Astrocyte (in vitro differentiated cells and primary cell): Measurements from ENCODE around the gene SRC. TPM values are rescaled to one million over a fixed set of nuclear protein-coding genes. Genes with fewer than 3 reads are reported as not detected.

ENCODE experiments used
- DNase-seq: peaks from one replicate; pipeline ENCODE4 v3.0.0-alpha.2; 2010; ENCODE audit warnings: low read depth
- FAIRE-seq: peaks from 2 replicates; lab custom pipeline; 2011; peaks lifted over from hg19 to GRCh38; lab: Jason Lieb, UNC
- H2AFZ ChIP-seq: 2 replicates; pipeline ENCODE4 v1.6.0; 2012; ENCODE audit warnings: low read depth, low read length, inconsistent platforms
- H3K27ac ChIP-seq: 2 replicates; pipeline ENCODE4 v1.5.1; 2011; ENCODE audit warnings: low read depth, low read length, inconsistent platforms
- H3K27me3 ChIP-seq: 2 replicates; pipeline ENCODE4 v1.6.0; 2011; ENCODE audit warnings: low read length, inconsistent platforms; ENCODE audit not compliant: insufficient read depth
- H3K36me3 ChIP-seq: 2 replicates; pipeline ENCODE4 v1.5.1; 2011; ENCODE audit warnings: low read length, inconsistent platforms; ENCODE audit not compliant: insufficient read depth
- H3K4me1 ChIP-seq: 2 replicates; pipeline ENCODE4 v1.5.1; 2011; ENCODE audit warnings: low read length, inconsistent platforms; ENCODE audit not compliant: insufficient read depth
- H3K4me2 ChIP-seq: 2 replicates; pipeline ENCODE4 v1.6.0; 2012; ENCODE audit warnings: low read length, inconsistent platforms
- H3K4me3 ChIP-seq: 2 replicates; pipeline ENCODE4 v1.5.1; 2011; ENCODE audit warnings: low read depth, mild to moderate bottlenecking, low read length, inconsistent platforms; ENCODE audit not compliant: insufficient read depth
- H3K79me2 ChIP-seq: 2 replicates; pipeline ENCODE4 v1.6.0; 2012; ENCODE audit warnings: mild to moderate bottlenecking, low read length, inconsistent platforms; ENCODE audit not compliant: insufficient read depth
- H3K9ac ChIP-seq: 2 replicates; pipeline ENCODE4 v1.6.0; 2012; ENCODE audit warnings: mild to moderate bottlenecking, low read length, inconsistent platforms
- H3K9me3 ChIP-seq: 2 replicates; pipeline ENCODE4 v1.5.1; 2012; ENCODE audit warnings: low read depth, mild to moderate bottlenecking, low read length, inconsistent platforms; ENCODE audit not compliant: insufficient read depth
- H4K20me1 ChIP-seq: 2 replicates; pipeline ENCODE4 v1.6.0; 2012; ENCODE audit warnings: low read length, inconsistent platforms; ENCODE audit not compliant: insufficient read depth
- H3K27ac Mint-ChIP-seq: one replicate; pipeline ENCODE4 v1.8.0; 2021; ENCODE audit warnings: mild to moderate bottlenecking, mixed read lengths; ENCODE audit not compliant: unreplicated experiment
- H3K27me3 Mint-ChIP-seq: one replicate; pipeline ENCODE4 v1.8.0; 2021; ENCODE audit warnings: low read depth, mixed read lengths; ENCODE audit not compliant: unreplicated experiment
- H3K36me3 Mint-ChIP-seq: one replicate; pipeline ENCODE4 v1.8.0; 2021; ENCODE audit warnings: low read depth, mixed read lengths; ENCODE audit not compliant: unreplicated experiment
- H3K4me1 Mint-ChIP-seq: one replicate; pipeline ENCODE4 v1.8.0; 2021; ENCODE audit warnings: low read depth, mixed read lengths; ENCODE audit not compliant: unreplicated experiment
- H3K4me3 Mint-ChIP-seq: one replicate; pipeline ENCODE4 v1.8.0; 2021; ENCODE audit warnings: mild to moderate bottlenecking, moderate library complexity, mixed read lengths; ENCODE audit not compliant: unreplicated experiment
- H3K9me3 Mint-ChIP-seq: one replicate; pipeline ENCODE4 v1.8.0; 2021; ENCODE audit warnings: mild to moderate bottlenecking, mixed read lengths; ENCODE audit not compliant: unreplicated experiment
- CTCF ChIP-seq: IDR thresholded peaks from 2 replicates; pipeline ENCODE4 v1.5.1; 2011; ENCODE audit warnings: low read depth, mild to moderate bottlenecking, inconsistent platforms, low read length, moderate library complexity; ENCODE audit not compliant: insufficient read depth
- EZH2 ChIP-seq: IDR thresholded peaks from 2 replicates; pipeline ENCODE4 v1.6.1; 2012; ENCODE audit warnings: mild to moderate bottlenecking, low read length, inconsistent platforms; ENCODE audit not compliant: insufficient read depth
- total RNA-seq: library from RNA; stranded (reverse); gene quantifications from 2 replicates; pipeline ENCODE4 v1.2.1, GENCODE V29; 2021

Gene SRC
- total RNA-seq, 1 donor from 2014 or later: 33.4 TPM

GRCh38 chr20:37416100-37416847, 70.3 kb downstream of the SRC start:
- peaks cover 42% of the 10 kb centered on the region for H3K27me3 ChIP-seq

GRCh38 chr20:37416848-37417616, 71.1 kb downstream of the SRC start:
- H3K27me3 Mint-ChIP-seq: peaks cover 46% of the 10 kb centered on the region

More at GRCh38 chr20:37416100-37416847, 70.3 kb downstream of the SRC start:
- H3K4me3 ChIP-seq: no peak overlapping the region
- H3K4me2 ChIP-seq: no peak overlapping the region
- H3K79me2 ChIP-seq: no peaks in the 10 kb centered on the region
- H3K27ac ChIP-seq: no peak overlapping the region
- H3K4me1 ChIP-seq: peaks cover 11% of the 10 kb centered on the region
- no peaks in the 10 kb centered on the region for H3K4me1 Mint-ChIP-seq
- no peaks in the 10 kb centered on the region for H3K9me3 Mint-ChIP-seq
- no peaks in the 10 kb centered on the region for H3K36me3 ChIP-seq
- no peaks in the 10 kb centered on the region for H4K20me1 ChIP-seq
- H3K27ac Mint-ChIP-seq: no peak overlapping the region
- peaks cover 2% of the 10 kb centered on the region for H3K36me3 Mint-ChIP-seq
- FAIRE-seq: no peak
- H3K27me3 Mint-ChIP-seq: peaks cover 41% of the 10 kb centered on the region
- H3K9me3 ChIP-seq: no peaks in the 10 kb centered on the region
- H2AFZ ChIP-seq: no peak overlapping the region
- TF ChIP-seq CTCF (no peak), EZH2 (no peak)
- no peak overlapping the region for H3K9ac ChIP-seq
- DNase-seq: no peak
- no peak overlapping the region for H3K4me3 Mint-ChIP-seq

More at GRCh38 chr20:37416848-37417616, 71.1 kb downstream of the SRC start:
- Histone ChIP-seq H3K36me3 (no peaks in the 10 kb centered on the region), H2AFZ (no peak overlapping the region), H4K20me1 (no peaks in the 10 kb centered on the region), H3K4me2 (no peak overlapping the region), H3K4me3 (no peak overlapping the region), H3K9me3 (no peaks in the 10 kb centered on the region), H3K27ac (no peak overlapping the region), H3K9ac (no peak overlapping the region), H3K79me2 (no peaks in the 10 kb centered on the region), H3K4me1 (peaks cover 10% of the 10 kb centered on the region), H3K27me3 (peaks cover 49% of the 10 kb centered on the region)
- TF ChIP-seq CTCF: no peak
- TF ChIP-seq EZH2: no peak
- FAIRE-seq (no peak), DNase-seq (no peak)
- Mint-ChIP-seq H3K36me3 (peaks cover 2% of the 10 kb centered on the region), H3K27ac (no peak overlapping the region), H3K4me1 (peaks cover 6% of the 10 kb centered on the region), H3K4me3 (no peak overlapping the region), H3K9me3 (no peaks in the 10 kb centered on the region)
